HG02571 (cell line): ENCODE data around the gene CCDC85A.

Experiments
- ATAC-seq: cut with Tn5 transposase; IDR thresholded peaks from one replicate; pipeline ENCODE4 v1.9.1; 2021; ENCODE audit warnings: mild to moderate bottlenecking, moderate library complexity; ENCODE audit not compliant: unreplicated experiment

Gene CCDC85A

GRCh38 chr2:56292951-56293350 lies 109.2 kb downstream of the CCDC85A start:
- no peak for ATAC-seq

DNA sequence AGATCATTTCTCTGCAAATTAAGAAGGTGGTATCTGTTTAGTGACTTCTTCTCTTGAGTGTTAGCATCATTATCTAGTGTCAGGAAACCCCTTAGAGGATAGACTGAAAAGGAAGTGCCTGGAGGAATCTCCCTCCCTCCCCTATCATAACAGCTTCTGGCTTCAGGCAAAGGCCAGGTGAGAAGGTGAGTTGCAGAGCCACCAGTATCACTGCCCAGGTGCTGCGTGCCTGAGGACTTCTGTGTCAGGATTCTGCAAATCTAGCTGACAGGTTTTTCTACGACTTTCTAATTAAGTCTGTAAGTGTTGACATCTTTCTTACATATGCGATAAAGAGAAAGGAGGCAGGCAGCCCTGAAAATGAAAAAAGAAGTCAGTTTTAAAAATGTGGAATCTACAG lies 111.9 kb downstream of the CCDC85A start:
- ATAC-seq: no peak

GRCh38 chr2:56297671-56298070 lies 113.9 kb downstream of the CCDC85A start:
- ATAC-seq: no peak

GRCh38 chr2:56299171-56299691 lies 115.4 kb downstream of the CCDC85A start:
- no peak for ATAC-seq

DNA sequence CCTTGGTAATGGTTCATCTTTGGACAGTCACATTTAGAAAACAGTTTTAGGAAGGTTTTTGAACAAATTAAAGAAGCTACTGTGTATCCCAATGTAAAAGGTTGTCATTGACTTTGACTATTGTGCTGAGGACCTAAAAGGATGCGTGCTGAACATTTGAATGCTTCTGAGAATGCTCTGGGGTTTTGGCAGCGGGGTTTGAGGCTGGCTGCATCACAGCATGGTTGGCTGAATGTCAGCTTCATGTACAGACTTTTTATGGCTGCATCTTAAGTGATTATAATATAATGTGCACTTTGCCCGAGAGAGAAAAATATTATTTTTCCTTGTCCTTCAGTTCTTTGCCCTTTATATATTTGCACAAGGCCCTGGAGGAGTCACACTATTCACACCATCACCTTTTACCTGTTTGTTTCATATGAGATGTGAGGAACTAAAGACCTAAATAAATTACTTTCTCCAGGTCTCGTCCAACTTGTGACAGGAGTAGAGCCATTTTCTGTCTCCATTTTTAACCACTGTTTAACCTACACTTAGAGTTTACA lies 125.9 kb downstream of the CCDC85A start:
- ATAC-seq: no peak

DNA sequence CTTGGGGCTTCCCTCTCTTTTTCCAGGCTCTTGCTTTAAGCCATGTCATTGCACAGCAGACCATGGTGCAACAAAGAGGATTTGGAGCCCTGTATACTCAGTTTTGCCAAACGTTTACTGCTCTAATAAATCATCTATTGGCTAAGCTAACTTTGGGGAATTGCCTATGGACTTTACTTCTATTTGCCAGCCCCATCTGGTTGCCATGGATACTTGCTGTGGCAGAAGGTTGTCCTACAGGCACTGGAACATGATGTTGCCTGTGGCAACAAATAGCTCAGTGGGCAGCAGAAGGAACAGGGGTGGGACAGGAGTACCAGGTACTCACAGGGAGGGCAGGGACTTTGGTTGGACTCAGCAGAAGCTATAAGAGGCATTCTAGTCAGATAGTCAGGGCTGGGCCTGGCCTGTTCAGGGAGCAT lies 129.7 kb downstream of the CCDC85A start:
- ATAC-seq: no peak

DNA sequence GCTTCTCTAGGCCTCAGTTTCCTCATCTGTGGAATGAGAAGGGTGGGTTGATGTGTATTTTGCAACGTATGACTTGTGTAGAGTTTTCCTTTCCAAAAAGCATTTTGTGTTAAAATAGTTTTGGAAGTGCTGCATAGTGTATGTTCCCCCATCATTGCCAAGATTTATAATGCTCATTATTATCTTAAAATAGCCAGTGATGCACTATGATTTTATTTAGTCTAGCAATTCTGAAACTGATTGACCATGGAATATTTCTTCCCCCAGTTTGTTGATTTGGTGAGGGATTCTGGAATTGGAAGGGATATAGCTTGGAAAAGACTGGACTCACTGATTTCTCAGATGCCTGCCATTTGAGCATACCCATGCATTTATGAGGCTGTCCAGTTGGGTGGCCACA lies 130.6 kb downstream of the CCDC85A start:
- ATAC-seq: no peak

DNA sequence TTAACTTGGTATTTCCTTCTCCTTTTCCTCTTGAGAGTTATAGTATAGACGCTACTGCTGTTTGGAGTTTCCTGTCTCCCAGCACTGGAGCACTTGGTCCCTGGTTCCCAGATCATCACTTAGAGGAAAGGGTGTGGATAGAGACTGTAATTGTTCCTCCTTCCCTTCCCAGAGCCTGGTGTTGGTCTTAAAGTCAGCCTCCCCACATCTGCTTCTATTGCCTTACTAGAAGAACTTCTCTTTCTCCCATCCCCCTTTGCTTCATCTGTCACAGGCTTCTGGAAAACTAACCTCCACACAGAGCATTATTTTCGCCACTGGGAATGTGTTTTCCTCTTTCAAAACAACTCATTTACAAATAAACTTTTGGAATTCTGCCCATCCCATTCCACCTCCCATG lies 131.0 kb downstream of the CCDC85A start:
- ATAC-seq: no peak

- no peak for ATAC-seq
Observed at GRCh38 chr2:56315376-56315775, 131.6 kb downstream of the CCDC85A start.

GRCh38 chr2:56316011-56316410 lies 132.2 kb downstream of the CCDC85A start:
- ATAC-seq: no peak

GRCh38 chr2:56318147-56318546 lies 134.4 kb downstream of the CCDC85A start:
- no peak for ATAC-seq

GRCh38 chr2:56325661-56326345 lies 142.0 kb downstream of the CCDC85A start:
- ATAC-seq: no peak

GRCh38 chr2:56326346-56326741 lies 142.6 kb downstream of the CCDC85A start:
- ATAC-seq: no peak

- no peak for ATAC-seq
Observed at GRCh38 chr2:56331810-56332209, 148.0 kb downstream of the CCDC85A start.

DNA sequence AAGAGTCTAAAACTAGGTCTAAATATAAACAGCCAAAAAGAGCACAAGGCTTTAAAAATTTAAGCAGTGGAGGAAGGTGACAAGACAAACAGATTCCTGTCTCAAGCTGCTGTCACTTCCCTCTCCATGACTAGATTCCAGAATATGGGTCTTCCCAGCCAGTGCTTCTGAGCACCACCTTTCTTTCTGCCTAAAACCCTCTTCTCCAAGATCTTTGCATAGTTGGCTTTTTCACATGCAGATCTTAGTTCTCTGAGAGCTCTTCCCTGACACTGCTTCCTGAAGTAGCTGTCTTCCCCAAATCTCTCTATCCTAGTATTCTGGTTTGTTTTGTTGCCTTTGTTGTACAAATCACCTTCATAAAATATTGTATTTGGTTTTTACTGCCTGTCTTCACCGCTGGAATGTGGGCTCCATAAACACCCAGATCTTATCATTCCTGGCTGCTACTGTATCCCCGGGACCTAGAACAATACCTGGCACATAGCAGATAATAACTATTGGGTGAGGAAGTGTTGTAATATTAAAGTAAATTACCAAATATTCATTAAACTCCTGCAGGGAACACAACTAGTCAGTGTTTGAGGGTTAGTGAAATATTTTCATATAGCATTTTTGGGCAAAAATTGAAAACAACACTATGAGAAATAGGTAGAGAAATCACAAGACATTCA lies 150.2 kb downstream of the CCDC85A start:
- no peak for ATAC-seq

DNA sequence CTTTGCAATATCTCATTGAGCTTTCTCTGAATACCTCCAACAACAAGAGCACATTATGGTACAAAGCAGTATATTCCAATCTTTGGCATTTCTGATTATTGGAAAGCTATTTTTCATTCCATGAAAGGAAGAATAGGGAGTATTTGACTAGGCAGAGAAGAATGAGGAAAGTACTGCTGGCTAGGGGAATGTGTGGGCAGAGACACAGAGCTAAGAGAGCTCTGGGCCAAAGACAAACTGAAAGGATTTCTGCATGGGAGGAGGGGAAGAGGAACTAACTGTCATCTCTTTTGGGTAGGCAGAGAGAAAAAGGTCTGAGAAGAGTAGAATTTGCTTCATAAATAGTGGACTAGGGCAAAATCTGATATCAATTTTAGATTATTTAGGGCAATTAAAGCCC lies 150.8 kb downstream of the CCDC85A start:
- no peak for ATAC-seq

- ATAC-seq: no peak
Observed at GRCh38 chr2:56335101-56335500, 151.3 kb downstream of the CCDC85A start.

GRCh38 chr2:56337342-56337741 lies 153.6 kb downstream of the CCDC85A start:
- no peak for ATAC-seq

DNA sequence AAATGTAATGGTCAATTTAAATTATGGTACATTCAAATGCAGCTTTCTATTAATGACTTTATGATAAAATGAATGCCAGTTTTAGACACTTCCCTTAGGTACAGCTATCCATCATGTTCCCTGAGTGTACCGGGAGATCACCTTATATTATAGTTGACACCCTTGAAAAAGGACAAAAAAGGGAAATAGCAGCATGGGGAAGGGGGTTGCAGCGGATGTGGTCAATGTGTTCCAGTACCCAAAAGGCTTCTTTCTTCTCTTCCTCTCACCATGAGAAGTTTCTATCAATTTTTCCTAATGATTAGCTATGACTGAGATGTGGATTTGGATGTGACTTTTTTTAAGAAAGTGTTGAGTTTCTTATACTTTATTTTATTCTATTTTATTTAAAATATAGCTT lies 154.4 kb downstream of the CCDC85A start:
- ATAC-seq: no peak

DNA sequence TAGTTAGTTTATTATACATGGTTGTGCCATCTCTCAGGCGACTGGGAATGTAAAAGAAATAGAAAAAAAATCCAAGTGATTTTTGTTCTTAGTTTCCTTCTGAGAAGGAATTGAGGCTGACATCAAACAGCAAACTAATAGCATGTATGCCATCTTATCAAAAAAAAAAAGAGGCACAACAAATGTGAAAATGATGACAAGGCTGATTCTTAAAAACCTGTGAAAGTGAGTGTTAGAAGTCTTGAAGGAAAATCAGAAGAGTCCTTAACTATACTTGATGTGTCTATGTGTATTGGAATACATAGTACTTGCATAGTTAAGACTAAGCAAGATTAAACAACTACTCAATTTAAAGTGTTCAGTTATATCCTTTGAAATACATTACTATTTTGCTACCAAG lies 161.0 kb downstream of the CCDC85A start:
- no peak for ATAC-seq

- ATAC-seq: no peak
Observed at GRCh38 chr2:56347881-56348280, 164.1 kb downstream of the CCDC85A start.
